ENCODE data around the gene KDM4B.

DNA sequence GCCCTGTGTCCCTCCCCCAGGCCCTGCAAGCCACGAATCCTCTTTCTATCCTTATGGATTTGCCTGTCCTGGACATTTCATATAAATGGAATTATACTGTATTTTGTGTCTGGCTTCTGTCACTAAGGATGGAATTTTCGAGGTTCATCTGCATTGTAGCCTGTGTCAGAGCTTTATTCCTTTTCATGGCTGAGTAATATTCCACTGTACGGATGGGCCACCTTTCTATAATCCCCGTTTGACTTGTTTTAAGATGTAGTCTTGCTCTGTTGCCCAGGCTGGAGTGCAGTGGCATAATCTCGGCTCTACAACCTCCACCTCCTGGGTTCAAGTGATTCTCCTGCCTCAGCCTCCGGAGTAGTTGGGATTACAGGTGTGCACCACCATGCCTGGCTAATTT, 3.9 kb upstream of the KDM4B start:
- TF ChIP-seq SUZ12 (IDR thresholded peaks at IDR 0.05), result no peak
- no peak for TF ChIP-seq ZNF384 (IDR thresholded peaks at IDR 0.05)
- TF ChIP-seq FOXM1 (IDR thresholded peaks at IDR 0.05; ENCODE audit: borderline replicate concordance), result no peak
- no peak for TF ChIP-seq PKNOX1 (IDR thresholded peaks at IDR 0.05)
- no peak for TF ChIP-seq LEF1 (IDR thresholded peaks at IDR 0.05; ENCODE audit: borderline replicate concordance)
- no peak for TF ChIP-seq NFRKB (IDR thresholded peaks at IDR 0.05)
- no peak for TF ChIP-seq TARDBP (IDR thresholded peaks at IDR 0.05)
- no peak for TF ChIP-seq SP1 (IDR thresholded peaks at IDR 0.05)
- no peak for TF ChIP-seq ELF4 (IDR thresholded peaks at IDR 0.05)
- TF ChIP-seq FOXA1 (IDR thresholded peaks at IDR 0.05), result no peak
- TF ChIP-seq FOXK2 (IDR thresholded peaks at IDR 0.05), result no peak
- no peak for TF ChIP-seq ARNT (IDR thresholded peaks at IDR 0.05)
- no peak for TF ChIP-seq BHLHE40 (IDR thresholded peaks at IDR 0.05; ENCODE audit: borderline replicate concordance)
- TF ChIP-seq CTBP1 (IDR thresholded peaks at IDR 0.05; ENCODE audit: borderline replicate concordance), result no peak
